GM10847 (cell line): ENCODE measurements around the gene GALR1.

Source experiments
- POLR2A ChIP-seq: IDR thresholded peaks from 2 replicates; pipeline ENCODE4 v1.6.1; 2011; ENCODE audit not compliant: insufficient read length; ENCODE audit errors: extremely low read depth

The GALR1 gene, protein sequence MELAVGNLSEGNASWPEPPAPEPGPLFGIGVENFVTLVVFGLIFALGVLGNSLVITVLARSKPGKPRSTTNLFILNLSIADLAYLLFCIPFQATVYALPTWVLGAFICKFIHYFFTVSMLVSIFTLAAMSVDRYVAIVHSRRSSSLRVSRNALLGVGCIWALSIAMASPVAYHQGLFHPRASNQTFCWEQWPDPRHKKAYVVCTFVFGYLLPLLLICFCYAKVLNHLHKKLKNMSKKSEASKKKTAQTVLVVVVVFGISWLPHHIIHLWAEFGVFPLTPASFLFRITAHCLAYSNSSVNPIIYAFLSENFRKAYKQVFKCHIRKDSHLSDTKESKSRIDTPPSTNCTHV

DNA sequence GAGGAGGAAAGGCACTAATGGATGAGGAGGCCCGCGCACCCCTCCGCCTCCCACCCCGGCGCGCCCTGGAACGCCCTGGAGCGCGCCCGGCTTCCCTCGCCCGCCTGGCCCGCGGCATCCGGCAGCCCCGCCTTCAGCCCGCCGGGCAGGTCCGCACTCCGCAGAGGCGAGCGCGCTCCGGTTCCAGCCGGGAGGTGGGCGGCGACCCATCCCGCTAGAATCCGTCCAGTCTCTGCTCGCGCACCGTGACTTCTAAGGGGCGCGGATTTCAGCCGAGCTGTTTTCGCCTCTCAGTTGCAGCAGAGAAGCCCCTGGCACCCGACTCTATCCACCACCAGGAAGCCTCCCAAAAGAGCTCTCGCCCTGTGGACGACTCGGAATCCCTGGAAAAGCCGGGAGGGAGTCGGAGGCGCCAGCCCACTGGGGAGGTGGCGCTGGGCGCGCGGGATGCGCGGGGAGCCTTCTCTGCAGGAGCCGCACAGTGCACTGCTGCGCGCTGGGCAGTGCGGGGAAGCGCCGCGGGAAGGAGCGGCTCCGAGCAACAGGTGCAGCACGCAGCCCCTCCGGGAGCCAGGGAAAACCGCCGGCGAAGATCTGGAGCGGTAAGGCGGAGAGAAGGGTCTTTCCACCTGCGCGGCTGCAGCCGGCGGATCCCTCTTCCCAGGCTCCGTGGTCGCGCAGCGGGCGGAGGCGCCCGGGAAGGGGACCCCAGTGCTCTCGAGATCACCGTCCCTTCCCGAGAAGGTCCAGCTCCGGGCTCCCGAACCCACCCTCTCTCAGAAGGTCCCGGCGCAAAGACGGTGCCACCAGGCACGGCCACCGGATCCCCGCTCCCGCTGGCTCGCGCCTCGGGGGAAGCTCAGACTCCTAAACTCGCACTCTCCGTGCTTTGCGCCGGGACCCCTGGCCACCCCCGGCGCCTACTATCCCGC lies at the start of gene GALR1:
TSS of gene GALR1 (plus strand) at position 280 of the 932 bp plus-strand sequence. CDS start 701 bp downstream, outside the sequence.
- TF ChIP-seq POLR2A = no peak

DNA sequence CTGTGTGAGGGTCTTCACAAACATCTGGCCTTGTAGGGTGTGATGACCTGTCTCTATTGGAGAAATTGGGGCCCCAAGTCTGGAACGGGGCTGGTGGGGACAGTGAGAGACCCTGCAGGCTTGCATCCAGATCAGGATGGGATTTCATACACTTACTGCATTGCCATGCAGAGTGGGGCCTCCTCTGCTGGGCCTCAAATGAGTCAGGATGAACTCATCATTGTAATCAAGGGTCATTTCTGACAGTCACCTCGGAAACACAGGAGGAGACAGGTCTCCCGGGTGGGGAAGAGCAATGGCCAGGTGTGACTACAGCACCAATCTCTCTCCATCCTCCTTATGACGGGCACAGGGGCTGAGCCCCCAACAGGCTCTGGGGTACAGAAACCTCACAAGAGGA lies 48.1 kb upstream of the GALR1 start:
- no peak for TF ChIP-seq POLR2A

DNA sequence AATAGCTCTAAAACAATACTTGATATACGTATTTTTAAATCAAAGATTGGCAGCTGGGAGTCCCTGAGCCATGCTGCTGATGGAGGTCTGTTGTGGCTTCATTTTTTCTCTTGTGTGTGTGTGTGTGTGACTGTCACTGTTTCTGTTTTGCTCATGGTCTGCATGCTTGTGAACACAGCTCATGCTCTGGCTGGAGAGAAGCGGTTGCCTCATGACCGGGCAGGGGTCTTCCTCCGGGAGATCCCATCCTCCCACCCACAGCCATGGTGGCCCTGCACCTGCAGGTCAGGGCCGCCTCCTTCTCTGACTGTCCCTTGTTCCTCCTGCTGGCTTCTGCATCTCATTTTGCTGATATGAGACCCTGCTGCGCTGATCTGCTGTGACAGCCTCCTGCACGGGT lies 47.3 kb upstream of the GALR1 start:
- no peak for TF ChIP-seq POLR2A

DNA sequence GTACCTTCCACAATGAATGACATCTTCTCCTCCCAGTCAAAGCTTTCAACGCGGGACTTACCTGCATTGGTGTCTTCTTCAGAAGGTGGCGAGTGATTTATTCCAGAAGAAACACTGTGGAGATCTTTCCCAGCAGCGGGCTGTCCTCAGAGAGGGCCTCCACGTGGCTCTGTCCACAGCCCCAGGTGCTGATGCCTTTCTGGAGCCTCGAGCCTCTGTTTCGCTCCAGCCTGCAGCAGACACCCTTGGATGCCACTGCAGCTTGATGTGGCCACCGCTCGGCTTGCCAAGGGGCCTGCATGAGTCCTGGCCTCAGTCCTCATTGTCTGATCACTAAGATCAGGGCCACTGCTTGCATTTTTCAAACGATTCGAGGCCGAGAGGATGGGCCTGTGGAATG lies 46.6 kb upstream of the GALR1 start:
- no peak for TF ChIP-seq POLR2A

DNA sequence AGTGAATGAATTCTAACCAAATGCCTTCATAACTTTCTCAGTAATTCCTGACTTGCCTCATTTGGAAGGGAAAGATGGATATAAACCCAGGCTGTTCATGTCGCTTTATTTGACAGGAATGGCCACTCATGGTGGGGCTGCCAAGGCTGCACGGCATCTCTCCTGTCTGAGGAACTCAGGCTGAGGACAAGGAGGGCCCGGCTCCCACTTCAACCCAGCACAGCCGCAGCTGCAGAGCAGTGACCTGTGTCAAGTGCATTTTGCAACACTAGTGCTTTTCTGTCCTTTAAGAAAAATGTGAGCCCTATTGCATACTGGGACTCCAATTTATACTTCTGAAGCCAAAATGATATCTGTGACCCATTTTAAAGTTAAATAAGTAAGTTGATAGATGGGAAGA lies 45.8 kb upstream of the GALR1 start:
- no peak for TF ChIP-seq POLR2A

DNA sequence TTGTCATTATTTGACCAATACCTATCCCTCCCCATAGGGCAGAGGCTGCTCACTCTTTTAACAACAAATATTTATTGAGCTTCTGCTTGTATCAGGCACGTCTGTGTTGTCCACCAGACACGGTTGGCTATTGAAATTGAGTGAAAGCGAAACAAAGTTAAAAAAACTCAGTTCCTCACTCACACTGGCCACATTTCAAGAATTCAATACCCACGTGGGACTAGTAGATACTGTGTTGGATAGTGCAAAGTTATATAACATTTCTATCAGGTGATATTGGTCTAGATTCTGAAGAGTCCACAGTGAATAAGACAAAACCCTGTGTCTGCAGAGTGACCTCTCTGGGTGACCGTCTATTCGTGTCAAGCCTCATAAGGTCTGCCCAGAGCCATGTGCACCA lies 43.9 kb upstream of the GALR1 start:
- no peak for TF ChIP-seq POLR2A

DNA sequence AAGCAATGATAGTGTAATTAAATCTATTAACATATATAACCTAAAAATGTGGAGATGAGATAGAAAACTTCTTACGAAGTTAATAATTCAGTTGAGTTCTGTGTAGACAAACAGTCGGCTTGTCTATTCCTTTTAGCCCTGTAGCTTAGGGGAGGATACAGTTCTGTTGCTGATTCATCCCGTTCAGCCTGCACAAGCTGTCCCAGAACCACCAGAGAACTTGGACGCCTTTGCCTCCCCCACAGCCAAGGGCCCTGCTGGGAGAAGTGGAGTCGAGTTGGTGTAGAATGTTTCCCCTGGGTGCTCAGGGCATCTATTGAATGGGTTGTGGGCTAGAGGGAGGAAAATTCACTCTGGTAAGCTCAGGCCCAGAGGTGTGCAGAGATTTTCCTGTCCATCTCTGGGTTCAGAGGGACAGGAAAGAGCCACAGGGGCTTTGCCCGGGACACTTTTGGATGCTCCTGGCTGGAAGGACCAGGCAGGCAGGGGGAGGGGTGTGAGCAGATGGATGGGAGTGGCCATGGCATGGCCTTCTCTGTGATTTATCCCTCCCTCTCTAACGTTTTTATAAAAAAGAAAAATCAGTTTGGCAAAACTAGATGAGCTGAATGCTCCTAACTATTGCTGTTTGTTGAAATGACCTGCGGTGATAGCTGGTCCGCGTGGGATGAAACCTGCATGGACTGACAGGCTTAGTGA lies 42.8 kb upstream of the GALR1 start:
- TF ChIP-seq POLR2A = no peak

DNA sequence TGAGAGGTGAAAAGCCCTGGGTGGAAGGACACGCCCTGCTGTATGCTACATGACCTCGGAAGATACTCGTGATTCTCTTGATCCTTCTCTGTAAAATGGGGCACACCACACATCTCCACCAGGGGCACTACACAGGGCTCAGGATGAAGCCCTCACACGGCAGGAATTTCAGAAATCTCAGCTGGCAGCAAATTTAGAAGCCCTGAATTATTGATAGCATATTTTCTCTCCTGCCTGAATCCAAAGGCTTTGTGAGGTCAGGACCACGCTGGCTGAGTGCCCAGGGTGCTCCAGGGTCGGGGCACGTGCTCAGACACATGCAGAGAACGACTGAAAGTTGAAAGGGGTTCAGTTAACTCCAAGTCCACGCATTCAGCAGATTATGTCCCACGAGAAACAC lies 42.1 kb upstream of the GALR1 start:
- no peak for TF ChIP-seq POLR2A

DNA sequence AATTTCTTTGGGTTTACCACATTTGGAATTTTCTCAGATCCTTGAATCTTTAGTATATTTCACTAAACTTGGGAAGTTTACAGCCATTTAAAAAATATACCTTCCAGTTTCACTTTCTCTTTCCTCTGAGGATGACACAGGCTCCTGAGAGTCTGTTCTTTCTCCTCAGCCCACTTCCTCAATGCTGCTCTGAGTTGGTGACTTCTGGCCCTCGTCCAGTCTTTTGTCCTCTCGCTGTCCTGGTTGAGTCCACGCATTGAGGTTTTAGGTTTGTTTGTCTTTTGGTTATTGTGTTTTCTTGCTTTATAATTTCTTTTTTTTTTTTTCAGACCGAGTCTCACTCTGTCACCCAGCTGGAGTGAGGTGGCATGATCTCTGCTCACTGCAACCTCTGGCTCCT lies 40.7 kb upstream of the GALR1 start:
- TF ChIP-seq POLR2A = no peak

DNA sequence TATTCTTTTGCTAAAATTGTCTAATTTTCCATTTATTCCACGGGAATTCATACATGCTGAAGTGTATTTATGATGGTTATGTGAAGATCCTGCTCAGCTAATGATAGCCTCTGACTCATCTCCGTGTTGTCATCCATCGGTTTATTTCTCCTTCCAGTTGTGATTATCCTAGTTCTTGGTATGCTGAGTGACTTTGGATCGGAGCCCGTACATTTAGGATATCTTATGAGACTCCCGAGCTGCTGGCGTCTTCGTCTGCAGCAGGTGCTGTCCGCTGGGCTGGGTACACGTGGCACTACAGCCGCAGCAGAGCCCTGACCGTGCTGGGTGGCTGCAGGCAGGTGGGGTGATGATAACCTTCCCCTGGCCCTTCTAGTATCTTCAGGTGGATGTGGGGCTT lies 40.1 kb upstream of the GALR1 start:
- TF ChIP-seq POLR2A = no peak

DNA sequence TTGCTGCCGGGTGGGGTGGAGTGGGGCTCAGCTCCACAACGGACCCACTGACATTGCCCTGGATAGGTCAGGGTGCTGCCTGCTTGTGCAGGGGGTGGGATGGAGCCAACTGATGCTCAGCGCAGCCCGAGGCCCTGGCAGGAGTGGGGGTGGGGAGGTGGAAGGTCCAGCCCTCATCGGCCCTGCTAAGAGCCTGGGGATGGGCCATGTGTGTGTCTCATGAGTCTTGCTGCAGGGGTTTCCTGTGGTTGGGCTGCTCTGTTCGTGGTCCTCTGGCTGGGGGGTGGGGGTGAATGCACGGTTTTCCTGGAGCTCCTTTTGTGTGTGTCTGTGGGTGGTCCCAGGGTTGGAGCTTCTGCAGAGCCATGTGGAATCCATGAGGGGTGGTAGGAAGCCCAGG lies 39.4 kb upstream of the GALR1 start:
- TF ChIP-seq POLR2A = no peak

DNA sequence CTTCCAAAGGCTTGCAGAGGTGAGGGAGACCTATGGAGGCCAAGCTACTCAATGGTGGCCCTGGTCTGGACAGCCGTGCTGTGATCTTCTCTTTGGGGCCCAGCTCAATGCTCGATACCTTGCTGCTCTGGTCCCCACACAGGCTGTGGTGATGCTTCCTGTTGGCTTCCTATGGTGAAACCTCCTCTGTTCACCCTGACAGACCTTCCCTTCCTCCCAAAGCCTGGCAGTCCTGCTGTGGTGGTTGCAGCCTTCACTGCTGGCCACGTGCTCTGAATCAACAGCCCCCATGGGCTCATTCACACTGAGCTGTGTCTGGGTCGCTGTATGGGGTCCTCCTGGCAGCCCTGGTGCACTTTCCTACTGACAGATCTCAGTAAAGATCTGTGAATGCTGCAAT lies 31.0 kb upstream of the GALR1 start:
- no peak for TF ChIP-seq POLR2A

DNA sequence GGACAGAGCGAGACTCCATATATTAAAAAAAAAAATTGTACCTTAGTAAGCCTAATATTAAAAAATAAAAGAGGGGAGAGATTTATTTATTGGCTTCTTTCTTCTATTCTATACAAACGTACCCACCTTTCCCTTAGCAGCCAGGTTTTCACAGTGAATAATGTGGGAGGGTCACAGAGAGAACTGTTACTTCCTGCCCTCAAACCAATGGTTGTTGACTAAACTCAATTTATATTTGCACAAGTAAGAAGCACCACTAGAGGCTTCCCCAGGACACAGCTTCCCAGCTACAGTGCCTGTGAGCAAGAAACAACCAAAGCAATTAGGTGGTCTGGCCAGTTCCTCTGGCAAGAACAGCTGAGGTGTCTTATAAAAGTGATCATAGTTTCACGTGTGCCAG lies 28.9 kb upstream of the GALR1 start:
- no peak for TF ChIP-seq POLR2A

DNA sequence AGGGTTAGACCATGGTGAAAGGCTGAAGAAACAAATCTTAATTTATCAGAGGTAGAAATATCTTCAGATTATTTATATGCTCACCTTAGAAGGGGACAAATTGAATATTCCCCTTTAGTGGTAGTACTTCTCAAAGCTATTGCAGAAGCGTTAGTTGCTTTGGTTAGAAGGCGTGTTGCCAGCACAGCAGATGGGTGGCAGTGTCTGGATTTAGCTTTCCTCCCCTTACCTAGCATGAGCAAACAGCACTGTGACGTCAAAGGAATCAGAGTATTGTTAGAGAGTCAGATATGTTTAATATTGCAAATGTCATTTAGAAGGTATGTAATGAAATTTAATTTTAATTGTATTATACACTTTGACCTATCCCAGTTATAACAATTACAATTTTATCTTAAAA lies 27.2 kb upstream of the GALR1 start:
- TF ChIP-seq POLR2A = no peak

DNA sequence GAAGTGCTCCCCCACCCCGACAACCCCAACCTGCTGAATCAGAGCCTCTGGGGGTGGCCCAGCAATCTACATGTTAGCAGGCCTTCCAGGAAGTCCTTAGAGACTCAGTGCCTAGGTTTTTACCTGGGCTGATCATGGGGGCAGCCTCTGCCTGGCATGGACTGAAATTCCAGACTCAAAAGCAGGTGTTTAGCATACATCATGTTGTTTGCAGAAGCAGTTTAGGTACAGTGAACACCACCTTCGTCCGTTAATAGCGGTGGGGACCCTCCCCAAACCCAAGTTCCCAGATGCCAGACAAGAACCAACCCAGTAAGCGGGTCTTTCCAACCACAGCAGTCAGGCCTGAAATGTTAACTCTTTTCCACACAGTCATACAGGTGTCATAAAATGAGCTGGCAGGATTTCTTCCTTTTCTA lies 26.4 kb upstream of the GALR1 start:
- TF ChIP-seq POLR2A = no peak

DNA sequence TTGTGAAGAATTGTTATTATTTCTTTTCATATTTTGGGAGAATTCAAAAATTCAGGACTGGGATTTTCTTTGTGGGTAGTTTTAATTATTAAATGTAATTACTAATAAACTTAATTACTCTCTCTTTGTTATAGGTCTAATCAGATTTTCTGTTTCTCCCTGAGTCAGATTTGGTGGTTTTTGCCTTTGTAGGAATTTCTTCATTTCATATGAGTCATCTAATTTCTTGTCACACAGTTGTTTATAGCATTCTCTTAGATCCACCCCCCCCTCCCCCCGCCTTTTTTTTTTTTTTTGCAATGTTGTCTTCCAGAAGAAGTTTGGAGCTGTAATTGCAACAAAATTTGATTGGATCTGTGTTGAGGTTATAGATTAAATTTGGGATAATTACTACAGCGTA lies 26.0 kb upstream of the GALR1 start:
- TF ChIP-seq POLR2A = no peak
